ENCODE measurements around the gene PRR5L. TPM values are rescaled to one million over a fixed set of nuclear protein-coding genes. Genes with fewer than 3 reads are reported as not detected.

Gene PRR5L
- total and polyA plus RNA-seq, 7 donors = 3.3 to 105 (median 11.9) TPM

DNA sequence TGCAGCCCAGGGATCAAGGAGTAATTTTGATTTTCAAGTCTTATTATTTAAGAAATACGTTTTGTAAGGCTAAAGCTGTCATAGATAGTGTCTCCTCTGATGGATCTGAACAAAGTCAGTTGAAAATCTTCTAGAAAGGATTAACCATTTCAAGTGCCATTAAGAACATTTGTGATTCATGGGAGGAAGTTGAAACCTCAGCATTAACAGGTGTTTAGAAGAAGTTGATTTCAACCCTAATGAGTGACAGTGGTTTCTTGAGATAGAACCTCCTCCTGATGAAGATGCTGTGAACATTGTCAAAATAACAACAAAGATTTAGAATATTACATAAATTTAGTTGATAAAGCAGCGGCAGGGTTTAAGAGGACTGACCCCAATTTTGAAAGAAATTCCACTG lies 61.7 kb downstream of the PRR5L start:
- DNase-seq = no peak
- no peaks in the 10 kb centered on the region for H3K9me3 ChIP-seq
- WGBS, 2 donors = 38 to 65% methylated on average over 2 of the region's 2 CpGs

DNA sequence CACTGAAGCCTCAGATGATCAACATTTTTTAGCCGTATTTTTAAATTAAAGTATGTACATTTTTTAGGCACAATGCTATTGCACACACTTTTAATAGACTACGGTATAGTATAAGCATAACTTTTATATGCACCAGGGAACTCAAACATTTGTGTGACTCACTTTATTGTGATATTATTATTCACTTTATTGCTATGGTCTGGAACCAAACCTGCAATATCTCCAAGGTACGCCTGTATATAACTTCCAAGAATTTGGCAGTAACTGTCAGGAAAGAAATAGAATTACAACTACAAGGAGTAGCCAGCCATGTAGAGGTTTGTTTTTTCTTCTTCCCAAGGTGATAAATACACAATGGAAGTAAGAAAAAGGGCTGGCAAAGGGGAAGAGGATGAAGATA lies 62.3 kb downstream of the PRR5L start:
- no peaks in the 10 kb centered on the region for H3K36me3 ChIP-seq
- H3K4me3 ChIP-seq = no peak overlapping the region
- DNase-seq = no peak
- no peaks in the 10 kb centered on the region for H3K9me3 ChIP-seq
- 22 to 68% methylated on average over 3 of the region's 3 CpGs for WGBS, 2 donors
- intact Hi-C loops (cut with DNase I) = no loop called here
- TF ChIP-seq, protein P1, sequence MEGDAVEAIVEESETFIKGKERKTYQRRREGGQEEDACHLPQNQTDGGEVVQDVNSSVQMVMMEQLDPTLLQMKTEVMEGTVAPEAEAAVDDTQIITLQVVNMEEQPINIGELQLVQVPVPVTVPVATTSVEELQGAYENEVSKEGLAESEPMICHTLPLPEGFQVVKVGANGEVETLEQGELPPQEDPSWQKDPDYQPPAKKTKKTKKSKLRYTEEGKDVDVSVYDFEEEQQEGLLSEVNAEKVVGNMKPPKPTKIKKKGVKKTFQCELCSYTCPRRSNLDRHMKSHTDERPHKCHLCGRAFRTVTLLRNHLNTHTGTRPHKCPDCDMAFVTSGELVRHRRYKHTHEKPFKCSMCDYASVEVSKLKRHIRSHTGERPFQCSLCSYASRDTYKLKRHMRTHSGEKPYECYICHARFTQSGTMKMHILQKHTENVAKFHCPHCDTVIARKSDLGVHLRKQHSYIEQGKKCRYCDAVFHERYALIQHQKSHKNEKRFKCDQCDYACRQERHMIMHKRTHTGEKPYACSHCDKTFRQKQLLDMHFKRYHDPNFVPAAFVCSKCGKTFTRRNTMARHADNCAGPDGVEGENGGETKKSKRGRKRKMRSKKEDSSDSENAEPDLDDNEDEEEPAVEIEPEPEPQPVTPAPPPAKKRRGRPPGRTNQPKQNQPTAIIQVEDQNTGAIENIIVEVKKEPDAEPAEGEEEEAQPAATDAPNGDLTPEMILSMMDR (IDR thresholded peaks at IDR 0.05) = no peak
- TF ChIP-seq POLR2A (IDR thresholded peaks at IDR 0.05) (no peak), EP300 (IDR thresholded peaks at IDR 0.05) (no peak), POLR2AphosphoS5 (IDR thresholded peaks at IDR 0.05) (no peak)
- H3K4me1 ChIP-seq = peaks cover 0 to 7% (median 0%) of the 10 kb centered on the region in 4 donors
- no peak overlapping the region for H3K27ac ChIP-seq
- H3K27me3 ChIP-seq = peaks cover 0 to 6% (median 0%) of the 10 kb centered on the region in 3 donors

More for the DNA sequence above, 61.7 kb downstream of the PRR5L start:
- Histone ChIP-seq H3K36me3 (no peaks in the 10 kb centered on the region), H3K27ac (no peak overlapping the region), H3K27me3 (peaks cover 0 to 6% (median 0%) of the 10 kb centered on the region in 3 donors), H3K4me1 (peaks cover 0 to 7% (median 0%) of the 10 kb centered on the region in 4 donors), H3K4me3 (no peak overlapping the region)
- intact Hi-C loops (cut with DNase I) = no loop called here
- TF ChIP-seq POLR2AphosphoS5 (IDR thresholded peaks at IDR 0.05) = no peak
- TF ChIP-seq, protein P1 (IDR thresholded peaks at IDR 0.05) = no peak
- TF ChIP-seq EP300 (IDR thresholded peaks at IDR 0.05) = no peak
- no peak for TF ChIP-seq POLR2A (IDR thresholded peaks at IDR 0.05)

DNA sequence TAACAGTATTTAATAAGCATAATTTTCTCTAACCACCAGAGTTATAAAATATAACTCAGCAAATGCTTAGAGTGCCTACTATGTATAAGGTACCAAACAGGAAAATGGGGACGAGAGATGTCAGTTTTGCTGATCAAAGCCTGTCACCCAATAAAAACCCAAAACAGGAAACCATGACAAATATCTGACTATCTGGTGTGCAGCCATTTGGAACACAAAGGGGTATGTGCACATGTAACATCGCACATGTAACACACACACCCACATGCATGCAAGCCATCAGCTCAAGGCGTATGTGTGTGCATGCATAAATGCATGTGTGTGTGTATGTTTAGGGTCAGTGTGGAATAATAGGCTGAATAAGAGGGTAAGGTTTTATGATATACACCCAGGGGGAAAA lies 64.2 kb downstream of the PRR5L start:
- intact Hi-C loops (cut with DNase I) = no loop called here
- Histone ChIP-seq H3K4me3 (no peak overlapping the region), H3K4me1 (no peaks in the 10 kb centered on the region), H3K36me3 (no peaks in the 10 kb centered on the region), H3K27ac (no peak overlapping the region), H3K27me3 (peaks cover 0 to 6% (median 0%) of the 10 kb centered on the region in 3 donors), H3K9me3 (no peaks in the 10 kb centered on the region)
- no peak for DNase-seq
- no peak for TF ChIP-seq EP300 (IDR thresholded peaks at IDR 0.05)
- no peak for TF ChIP-seq POLR2A (IDR thresholded peaks at IDR 0.05)
- TF ChIP-seq, protein P1 (IDR thresholded peaks at IDR 0.05) = no peak
- no peak for TF ChIP-seq POLR2AphosphoS5 (IDR thresholded peaks at IDR 0.05)
- 73 to 85% methylated on average over 3 of the region's 3 CpGs for WGBS, 2 donors

DNA sequence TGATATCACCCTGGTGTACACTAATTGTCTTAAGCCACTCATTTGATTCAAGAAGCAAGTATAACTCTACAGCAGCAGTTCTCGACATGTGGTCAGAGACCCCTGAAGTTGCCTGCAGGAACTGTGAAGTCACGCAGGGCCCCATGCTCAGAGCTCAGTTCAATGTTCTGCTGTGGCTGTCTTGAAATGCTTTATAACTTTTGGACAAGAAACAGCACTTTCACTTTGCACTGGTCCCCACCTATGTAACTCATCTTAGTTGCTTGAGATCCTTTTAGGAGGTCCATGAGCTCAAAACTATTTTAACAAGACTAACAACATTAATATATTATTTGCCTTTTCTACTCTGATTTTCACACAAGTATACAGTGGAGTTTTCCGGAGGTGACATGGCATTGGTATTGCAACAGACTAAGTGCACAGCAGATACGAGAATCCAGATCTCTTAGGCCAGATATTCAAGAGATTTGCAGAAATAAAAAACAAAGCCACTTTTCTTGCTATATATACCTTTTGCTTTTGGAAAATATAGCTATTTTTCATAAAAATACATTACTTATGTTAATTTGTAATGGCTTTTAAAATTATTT lies 64.8 kb downstream of the PRR5L start:
- H3K4me1 ChIP-seq = no peaks in the 10 kb centered on the region
- no peak overlapping the region for H3K27ac ChIP-seq
- intact Hi-C loops (cut with DNase I) = no loop called here
- WGBS, 2 donors = 58 to 61% methylated on average over 4 of the region's 4 CpGs
- TF ChIP-seq POLR2A (IDR thresholded peaks at IDR 0.05) (no peak), EP300 (IDR thresholded peaks at IDR 0.05) (no peak), POLR2AphosphoS5 (IDR thresholded peaks at IDR 0.05) (no peak)
- TF ChIP-seq, protein P1 (IDR thresholded peaks at IDR 0.05) = no peak
- H3K4me3 ChIP-seq = no peak overlapping the region
- H3K27me3 ChIP-seq = peaks cover 0 to 6% (median 0%) of the 10 kb centered on the region in 3 donors
- no peaks in the 10 kb centered on the region for H3K9me3 ChIP-seq
- no peak for DNase-seq
- H3K36me3 ChIP-seq = no peaks in the 10 kb centered on the region

- intact Hi-C loops (cut with DNase I) = no loop called here
- Histone ChIP-seq H3K4me3 (no peak overlapping the region), H3K4me1 (no peaks in the 10 kb centered on the region), H3K27ac (no peak overlapping the region), H3K36me3 (no peaks in the 10 kb centered on the region), H3K27me3 (peaks cover 0 to 6% (median 0%) of the 10 kb centered on the region in 3 donors), H3K9me3 (no peaks in the 10 kb centered on the region)
- TF ChIP-seq POLR2AphosphoS5 (IDR thresholded peaks at IDR 0.05) (no peak), POLR2A (IDR thresholded peaks at IDR 0.05) (no peak), EP300 (IDR thresholded peaks at IDR 0.05) (no peak)
- TF ChIP-seq, protein P1 (IDR thresholded peaks at IDR 0.05) = no peak
- no peak for DNase-seq
- WGBS, 2 donors = 9 to 55% methylated on average over 1 of the region's 1 CpG
Measured at GRCh38 chr11:36361472-36361871, 65.4 kb downstream of the PRR5L start.

All from sigmoid colon (tissue), 7 donors.